Subcutaneous adipose tissue (tissue), 4 donors: ENCODE measurements around the gene WDR5. TPM values are rescaled to one million over a fixed set of nuclear protein-coding genes. Genes with fewer than 3 reads are reported as not detected.

Experiments used
- CTCF ChIP-seq: fragments of 450-650 bp; IDR thresholded peaks from one replicate; pipeline ENCODE4 v1.5.1; 2016; ENCODE audit warnings: low read depth, mild to moderate bottlenecking, control low read depth, antibody characterized with exemption, moderate library complexity
- total RNA-seq, 4 donors: library from RNA; depleted of rRNA; stranded (reverse); fragments of >200 nt; gene quantifications; one replicate each; pipeline ENCODE4 v1.1.0, GENCODE V29; 2016

WDR5 gene
- total RNA-seq, 4 donors from 2014 or later: 13.7 to 17.3 (median 14.6) TPM

GRCh38 chr9:134188386-134189144, 52.7 kb downstream of the WDR5 start:
- TF ChIP-seq CTCF: no peak

- no peak for TF ChIP-seq CTCF
These were observed 53.2 kb downstream of the WDR5 start for GRCh38 chr9:134189145-134189469.

- no peak for TF ChIP-seq CTCF
These were observed 53.8 kb downstream of the WDR5 start for GRCh38 chr9:134189470-134190231.

- TF ChIP-seq CTCF: no peak
These were observed 54.6 kb downstream of the WDR5 start for GRCh38 chr9:134190232-134191121.

- no peak for TF ChIP-seq CTCF
These were observed 55.8 kb downstream of the WDR5 start for GRCh38 chr9:134191455-134192209.

GRCh38 chr9:134192311-134192950, 56.5 kb downstream of the WDR5 start:
- TF ChIP-seq CTCF: no peak
